ENCODE measurements around the gene MIP. TPM values are rescaled to one million over a fixed set of nuclear protein-coding genes. Genes with fewer than 3 reads are reported as not detected.

The MIP gene
- total and polyA plus RNA-seq, 2 of the 13 experiments (the other 11 are each of a cell fraction or from before 2014, with no cell fraction given), result not detected

- no peak for TF ChIP-seq ZBTB26 (CRISPR knock-in tag; IDR thresholded peaks at IDR 0.05; ENCODE audit: borderline replicate concordance)
- TF ChIP-seq ZBTB34 (CRISPR knock-in tag; IDR thresholded peaks at IDR 0.05), result peak; percentile 75
- peak; percentile 93 for TF ChIP-seq ZSCAN31 (CRISPR knock-in tag; IDR thresholded peaks at IDR 0.05; ENCODE audit: low read depth)
- no peak for TF ChIP-seq NFE2 (CRISPR knock-in tag; IDR thresholded peaks at IDR 0.05)
- TF ChIP-seq SNAPC5 (CRISPR knock-in tag; IDR thresholded peaks at IDR 0.05; ENCODE audit: borderline replicate concordance), result peak; percentile 86; the same call in 1 of the 2 replicates
- TF ChIP-seq ZNF124 (CRISPR knock-in tag; IDR thresholded peaks at IDR 0.05), result peak; percentile 80
- no peak for TF ChIP-seq ZFP62 (CRISPR knock-in tag; IDR thresholded peaks at IDR 0.05)
- peak; percentile 43; the same call in 1 of the 2 replicates for TF ChIP-seq PRDM15 (CRISPR knock-in tag; IDR thresholded peaks at IDR 0.05)
- no peak for TF ChIP-seq TCF12 (IDR thresholded peaks at IDR 0.05)
- TF ChIP-seq TCF12 (CRISPR knock-in tag; IDR thresholded peaks at IDR 0.05), result peak; percentile 75
- TF ChIP-seq TFE3 (CRISPR knock-in tag; IDR thresholded peaks at IDR 0.05), result peak; percentile 86
- peak; percentile 79 for TF ChIP-seq ZNF350 (CRISPR knock-in tag; IDR thresholded peaks at IDR 0.05; ENCODE audit: borderline replicate concordance, low read depth)
- no peak for TF ChIP-seq ZNF749 (CRISPR knock-in tag; IDR thresholded peaks at IDR 0.05; ENCODE audit: borderline replicate concordance)
- peak; percentile 71 for TF ChIP-seq ZFP36L1 (CRISPR knock-in tag; IDR thresholded peaks at IDR 0.05)
- no peak for TF ChIP-seq ZNF562 (CRISPR knock-in tag; IDR thresholded peaks at IDR 0.05; ENCODE audit: borderline replicate concordance)
- TF ChIP-seq FIP1L1 (IDR thresholded peaks at IDR 0.05; ENCODE audit: borderline replicate concordance, insufficient read depth, low read depth, low read length), result no peak
These were observed 5.4 kb downstream of the MIP start, which contains the start of gene TIMELESS (continued) for GRCh38 chr12:56448860-56449621.

All from HepG2 (cell line).